KOPT-K1 (cell line): ENCODE results near the gene TEKT1.

Experiments used
- H3K27ac ChIP-seq: fragments of 200-600 bp; sonication (generic); 2 replicates; pipeline ENCODE4 v1.5.1; 2016; ENCODE audit warnings: antibody characterized with exemption, mild to moderate bottlenecking, low read depth, low read length; ENCODE audit not compliant: poor library complexity, severe bottlenecking
- H3K36me3 ChIP-seq: fragments of 200-600 bp; sonication (generic); 2 replicates; pipeline ENCODE4 v1.5.1; 2017; ENCODE audit warnings: antibody characterized with exemption, mild to moderate bottlenecking, low read length, moderate library complexity; ENCODE audit not compliant: insufficient read depth
- H3K9me3 ChIP-seq: fragments of 200-600 bp; sonication (generic); 2 replicates; pipeline ENCODE4 v1.5.1; 2017; ENCODE audit warnings: antibody characterized with exemption, low read length, mild to moderate bottlenecking; ENCODE audit not compliant: insufficient read depth, poor library complexity, severe bottlenecking

The TEKT1 gene

DNA sequence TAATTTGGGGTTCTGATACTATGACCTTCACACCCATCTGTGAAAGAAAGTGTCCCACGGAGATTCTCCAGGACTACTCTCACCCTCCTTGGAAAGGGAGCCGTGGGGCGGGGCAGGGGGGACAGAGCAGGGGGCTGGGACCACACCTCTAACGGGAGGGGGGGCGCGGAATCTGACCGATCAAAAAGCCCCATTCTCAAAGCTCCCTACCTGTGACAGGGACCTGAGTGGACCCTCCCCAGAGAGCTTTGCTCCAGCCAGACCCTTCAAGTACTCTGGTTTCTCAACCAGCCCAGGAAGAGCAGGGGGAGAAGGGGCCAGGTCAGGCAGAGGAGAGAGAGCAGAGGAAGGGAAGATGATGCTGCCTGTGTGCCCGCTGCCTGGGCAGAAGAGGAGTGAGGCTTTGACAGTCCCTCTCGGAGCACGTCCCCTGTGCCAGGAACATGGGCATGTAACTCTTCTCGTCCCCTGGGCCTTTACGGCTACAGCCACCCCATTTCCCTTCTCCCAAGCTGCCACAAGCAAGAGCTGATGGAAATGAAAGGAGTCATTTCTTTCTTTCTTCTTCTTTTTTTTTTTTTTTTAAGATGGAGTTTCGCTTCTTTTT is 75.0 kb downstream of the TEKT1 start:
- Histone ChIP-seq H3K9me3 (no peaks in the 10 kb centered on the region), H3K36me3 (peaks cover 34% of the 10 kb centered on the region), H3K27ac (peak overlapping the region; percentile 81)

DNA sequence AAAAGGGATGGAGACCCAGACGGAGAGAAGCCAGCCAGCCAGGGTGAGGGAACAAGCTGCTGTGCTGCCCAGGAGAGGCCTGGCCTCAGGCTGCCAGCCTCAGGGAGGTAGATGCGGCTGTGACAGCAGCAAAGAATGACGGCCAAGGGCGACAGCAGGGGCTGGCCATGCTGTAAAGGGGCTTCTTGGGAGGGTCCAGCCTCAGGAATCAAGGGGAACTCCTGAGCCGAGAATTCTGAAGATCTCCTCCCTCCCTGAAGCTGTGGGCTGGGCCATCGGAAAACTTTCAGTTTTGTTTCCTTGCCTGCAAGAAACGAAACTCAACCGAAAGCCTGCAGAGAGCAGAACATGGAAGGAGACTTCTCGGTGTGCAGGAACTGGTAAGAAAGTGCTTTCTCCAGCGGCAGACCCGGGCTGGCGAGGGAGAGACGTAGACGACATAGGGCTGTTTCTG is 75.8 kb downstream of the TEKT1 start, which contains the start of gene XAF1:
Gene XAF1 (plus strand): TSS at position 316 of the 454 bp plus-strand sequence. CDS start 33 bp downstream, at position 349.
- Histone ChIP-seq H3K27ac (peak within 1 kb of the TSS; percentile 81), H3K9me3 (no peaks in the 10 kb centered on the region), H3K36me3 (peaks cover 26% of the 10 kb centered on the region)

DNA sequence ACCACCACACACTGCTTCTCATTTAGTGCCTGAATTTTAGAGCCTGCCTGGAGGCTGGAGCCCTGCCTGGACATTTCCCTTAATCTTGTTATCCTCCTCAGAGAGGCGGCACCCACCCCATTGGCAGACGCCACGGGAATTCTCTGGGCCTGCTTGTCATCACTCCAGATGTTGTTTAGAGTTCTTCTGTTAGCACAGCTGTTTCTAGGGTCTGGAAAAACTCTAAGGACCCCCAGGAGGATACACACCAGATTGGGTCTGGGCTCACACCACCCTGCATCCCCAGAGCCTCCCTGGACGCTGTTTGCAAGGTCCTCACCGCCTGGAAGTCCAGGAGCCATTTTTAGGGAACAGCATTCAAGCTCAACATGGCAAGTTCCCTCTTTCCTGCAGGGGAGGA is 76.2 kb downstream of the TEKT1 start:
- H3K36me3 ChIP-seq: peaks cover 22% of the 10 kb centered on the region
- no peaks in the 10 kb centered on the region for H3K9me3 ChIP-seq
- H3K27ac ChIP-seq: peak overlapping the region; percentile 81

DNA sequence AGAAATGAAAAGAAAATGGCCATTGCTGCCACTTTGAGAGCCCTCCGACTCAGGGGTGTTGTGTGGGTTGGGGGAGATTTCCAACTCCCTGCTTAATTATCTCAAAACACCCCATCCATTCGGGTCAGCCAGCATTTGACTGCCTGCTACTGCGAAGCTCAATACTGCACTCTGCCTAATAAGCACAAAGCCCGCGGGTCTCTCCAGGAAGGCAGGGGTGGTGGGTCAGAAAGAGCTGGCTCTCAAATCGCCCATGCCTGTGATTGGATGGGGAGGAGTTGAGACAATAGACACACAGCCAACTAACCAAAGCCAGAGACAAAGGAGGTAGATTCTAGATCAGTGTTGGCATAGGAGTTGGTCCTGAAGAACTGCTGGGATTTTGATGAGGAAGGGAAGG is 78.0 kb downstream of the TEKT1 start:
- Histone ChIP-seq H3K9me3 (peaks cover 6% of the 10 kb centered on the region), H3K36me3 (peaks cover 6% of the 10 kb centered on the region), H3K27ac (no peak overlapping the region)

GRCh38 chr17:6753006-6753445 is 78.5 kb downstream of the TEKT1 start:
- no peak overlapping the region for H3K27ac ChIP-seq

GRCh38 chr17:6752068-6752909 is 79.2 kb downstream of the TEKT1 start:
- no peak overlapping the region for H3K27ac ChIP-seq
- H3K9me3 ChIP-seq: peaks cover 6% of the 10 kb centered on the region

More at GRCh38 chr17:6753006-6753445, 78.5 kb downstream of the TEKT1 start:
- H3K9me3 ChIP-seq: peaks cover 6% of the 10 kb centered on the region
- peaks cover 1% of the 10 kb centered on the region; the same call in 1 of the 2 replicates for H3K36me3 ChIP-seq

GRCh38 chr17:6749519-6749918 is 82.0 kb downstream of the TEKT1 start:
- no peaks in the 10 kb centered on the region for H3K36me3 ChIP-seq
- H3K9me3 ChIP-seq: peaks cover 6% of the 10 kb centered on the region
- no peak overlapping the region for H3K27ac ChIP-seq

More at GRCh38 chr17:6752068-6752909, 79.2 kb downstream of the TEKT1 start:
- no peaks in the 10 kb centered on the region for H3K36me3 ChIP-seq

DNA sequence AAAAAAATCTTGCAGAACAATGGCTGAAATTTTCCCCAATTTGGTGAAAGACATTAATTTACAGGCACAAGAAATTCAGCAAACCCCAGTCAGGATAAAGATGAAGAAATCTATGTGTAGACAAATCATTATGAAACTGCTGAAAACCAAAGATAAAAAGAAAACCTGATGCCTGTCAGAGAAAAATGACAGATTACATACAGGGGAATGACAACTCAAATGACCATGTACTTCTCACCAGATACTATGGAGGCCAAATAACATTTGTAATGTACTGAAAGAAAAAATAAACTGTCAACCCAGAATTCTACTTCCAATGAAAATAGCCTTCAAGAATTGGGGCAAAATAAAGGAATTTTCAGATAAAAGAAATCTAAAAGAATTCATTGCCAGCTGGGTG is 82.9 kb downstream of the TEKT1 start:
- Histone ChIP-seq H3K27ac (no peak overlapping the region), H3K9me3 (peaks cover 6% of the 10 kb centered on the region), H3K36me3 (no peaks in the 10 kb centered on the region)
